K562 (cell line): ENCODE measurements around the gene NME4. TPM values are rescaled to one million over a fixed set of nuclear protein-coding genes. Genes with fewer than 3 reads are reported as not detected.
A peak's percentile ranks its signal among the peaks of the same experiment; 100 is the strongest.

ENCODE experiments used
- BCOR ChIP-seq: fragments of 450-650 bp; IDR thresholded peaks from 2 replicates; pipeline ENCODE4 v1.6.1; 2016
- CBX1 ChIP-seq: sonication (generic); IDR thresholded peaks from 2 replicates; pipeline ENCODE4 v1.6.1; 2016; ENCODE audit warnings: antibody characterized with exemption, low read depth, mild to moderate bottlenecking
- CSDE1 ChIP-seq, 2 experiments: fragments of 450-650 bp; IDR thresholded peaks; 2 replicates each; pipeline ENCODE4 v1.6.1; 2016; ENCODE audit warnings: mild to moderate bottlenecking in 1 of 2
- HNRNPUL1 ChIP-seq: fragments of 200-400 bp; formaldehyde crosslinking; IDR thresholded peaks from 2 replicates; pipeline ENCODE4 v1.6.1; 2017; ENCODE audit warnings: low read length
- KLF1 ChIP-seq: fragments of 450-650 bp; IDR thresholded peaks from 2 replicates; pipeline ENCODE4 v1.6.1; 2016; ENCODE audit warnings: missing genetic modification characterization, missing compliant biosample characterization
- NELFE ChIP-seq: IDR thresholded peaks from 2 replicates; pipeline ENCODE4 v1.6.1; 2011; ENCODE audit warnings: mild to moderate bottlenecking; ENCODE audit not compliant: insufficient read depth, insufficient read length
- NFXL1 ChIP-seq: fragments of 450-650 bp; formaldehyde crosslinking; IDR thresholded peaks from 2 replicates; pipeline ENCODE4 v1.4.0; 2021; ENCODE audit warnings: mild to moderate bottlenecking
- NFYB ChIP-seq: IDR thresholded peaks from 2 replicates; pipeline ENCODE4 v1.6.1; 2011; ENCODE audit warnings: mild to moderate bottlenecking, moderate library complexity; ENCODE audit not compliant: insufficient read length; ENCODE audit errors: extremely low read depth
- ZNF75A ChIP-seq: fragments of 450-650 bp; formaldehyde crosslinking; IDR thresholded peaks from 2 replicates; pipeline ENCODE4 v1.4.0; 2020; ENCODE audit warnings: mild to moderate bottlenecking
- polyA plus RNA-seq, 8 experiments: library from polyadenylated mRNA; depleted of rRNA in 4 of 8; stranded (reverse) in 5 of 8; unstranded in 3 of 8; fragments of >200 nt; fragmentation: Nextera tagmentation in 2 of 8; fragmentation: Illumina TruSeq in 1 of 8; extraction: Ambion mirVana in 2 of 8; extraction: Trizol in 1 of 8; gene quantifications; 2 replicates each; pipeline versions ENCODE4 v1.2.1 to v1.2.3, GENCODE V29; 2011 to 2014; ENCODE audit warnings: inconsistent platforms in 1 of 8, missing spikeins in 1 of 8
- total RNA-seq, 7 experiments: library from RNA; depleted of rRNA in 6 of 7; stranded (reverse); fragments of >200 nt in 6 of 7; fragmentation: Illumina TruSeq in 2 of 7; extraction: Trizol in 2 of 7; gene quantifications; 2 replicates each; pipeline versions ENCODE4 v1.2.1 to v1.2.3, GENCODE V29; 2011 to 2021; ENCODE audit warnings: low replicate concordance in 1 of 7
- TF ChIP-seq, protein P1 (sequence below): sonication (generic); formaldehyde crosslinking; IDR thresholded peaks from 2 replicates; pipeline ENCODE4 v1.8.0; 2022; ENCODE audit warnings: mild to moderate bottlenecking, missing genetic modification reagents
- TF ChIP-seq, protein P2 (sequence below): fragments of 450-650 bp; IDR thresholded peaks from 2 replicates; pipeline ENCODE4 v1.6.1; 2016; ENCODE audit warnings: borderline replicate concordance
- TF ChIP-seq, protein P3 (sequence below): fragments of 250-450 bp; sonication (Bioruptor Pico); IDR thresholded peaks from 2 replicates; pipeline ENCODE4 v1.5.0; 2021
- TF ChIP-seq, protein P4 (sequence below): fragments of 250-450 bp; sonication (Bioruptor Pico); IDR thresholded peaks from 2 replicates; pipeline ENCODE4 v1.8.0; 2021; ENCODE audit warnings: borderline replicate concordance, mild to moderate bottlenecking, moderate library complexity; ENCODE audit not compliant: poor library complexity, severe bottlenecking
- TF ChIP-seq, protein P5 (sequence below), 2 experiments: fragments of 450-650 bp in 1 of 2; sonication (generic) in 1 of 2; formaldehyde crosslinking in 1 of 2; IDR thresholded peaks; 2 replicates each; pipeline versions ENCODE4 v1.7.1 to v1.9.0; 2016 to 2022; ENCODE audit warnings: inconsistent platforms in 1 of 2, mild to moderate bottlenecking in 1 of 2, missing genetic modification reagents in 1 of 2

NME4 gene
- total and polyA plus RNA-seq, 9 of the 15 experiments (the other 6 are each of a cell fraction or from before 2014, with no cell fraction given): 15.4 to 264 (median 139) TPM

DNA sequence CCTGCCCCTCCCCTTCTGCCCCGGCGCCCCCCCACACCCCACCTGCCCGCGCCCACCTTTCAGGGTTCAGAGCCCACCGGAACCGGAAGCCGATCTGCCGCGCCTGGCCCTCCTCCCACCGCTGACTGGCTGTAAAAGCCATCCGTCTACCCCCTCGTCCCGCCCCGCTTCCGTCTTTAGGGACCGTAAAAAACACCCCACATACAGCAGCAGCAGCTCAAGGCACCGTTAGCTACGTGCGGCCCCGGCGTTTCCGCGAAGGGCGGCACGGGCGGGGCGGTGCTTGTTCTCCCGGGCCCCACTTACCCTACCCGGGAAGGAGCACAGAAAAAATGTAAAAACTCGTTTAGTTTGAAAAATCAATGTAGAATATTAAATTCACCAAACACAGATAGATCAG lies 26.6 kb upstream of the NME4 start, which contains the start of gene MRPL28 (continued):
- TF ChIP-seq NELFE (no peak), CSDE1 (IDR thresholded peaks at IDR 0.05) (no peak), CBX1 (peak; percentile 73; the same call in 1 of the 2 replicates), BCOR (no peak), KLF1 (tag) (no peak), HNRNPUL1 (no peak), NFYB (peak; percentile 96), ZNF75A (no peak), NFXL1 (CRISPR knock-in tag) (no peak)
- TF ChIP-seq, protein P1, sequence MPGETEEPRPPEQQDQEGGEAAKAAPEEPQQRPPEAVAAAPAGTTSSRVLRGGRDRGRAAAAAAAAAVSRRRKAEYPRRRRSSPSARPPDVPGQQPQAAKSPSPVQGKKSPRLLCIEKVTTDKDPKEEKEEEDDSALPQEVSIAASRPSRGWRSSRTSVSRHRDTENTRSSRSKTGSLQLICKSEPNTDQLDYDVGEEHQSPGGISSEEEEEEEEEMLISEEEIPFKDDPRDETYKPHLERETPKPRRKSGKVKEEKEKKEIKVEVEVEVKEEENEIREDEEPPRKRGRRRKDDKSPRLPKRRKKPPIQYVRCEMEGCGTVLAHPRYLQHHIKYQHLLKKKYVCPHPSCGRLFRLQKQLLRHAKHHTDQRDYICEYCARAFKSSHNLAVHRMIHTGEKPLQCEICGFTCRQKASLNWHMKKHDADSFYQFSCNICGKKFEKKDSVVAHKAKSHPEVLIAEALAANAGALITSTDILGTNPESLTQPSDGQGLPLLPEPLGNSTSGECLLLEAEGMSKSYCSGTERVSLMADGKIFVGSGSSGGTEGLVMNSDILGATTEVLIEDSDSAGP: no peak
- TF ChIP-seq, protein P2, sequence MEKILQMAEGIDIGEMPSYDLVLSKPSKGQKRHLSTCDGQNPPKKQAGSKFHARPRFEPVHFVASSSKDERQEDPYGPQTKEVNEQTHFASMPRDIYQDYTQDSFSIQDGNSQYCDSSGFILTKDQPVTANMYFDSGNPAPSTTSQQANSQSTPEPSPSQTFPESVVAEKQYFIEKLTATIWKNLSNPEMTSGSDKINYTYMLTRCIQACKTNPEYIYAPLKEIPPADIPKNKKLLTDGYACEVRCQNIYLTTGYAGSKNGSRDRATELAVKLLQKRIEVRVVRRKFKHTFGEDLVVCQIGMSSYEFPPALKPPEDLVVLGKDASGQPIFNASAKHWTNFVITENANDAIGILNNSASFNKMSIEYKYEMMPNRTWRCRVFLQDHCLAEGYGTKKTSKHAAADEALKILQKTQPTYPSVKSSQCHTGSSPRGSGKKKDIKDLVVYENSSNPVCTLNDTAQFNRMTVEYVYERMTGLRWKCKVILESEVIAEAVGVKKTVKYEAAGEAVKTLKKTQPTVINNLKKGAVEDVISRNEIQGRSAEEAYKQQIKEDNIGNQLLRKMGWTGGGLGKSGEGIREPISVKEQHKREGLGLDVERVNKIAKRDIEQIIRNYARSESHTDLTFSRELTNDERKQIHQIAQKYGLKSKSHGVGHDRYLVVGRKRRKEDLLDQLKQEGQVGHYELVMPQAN: no peak
- TF ChIP-seq, protein P3, sequence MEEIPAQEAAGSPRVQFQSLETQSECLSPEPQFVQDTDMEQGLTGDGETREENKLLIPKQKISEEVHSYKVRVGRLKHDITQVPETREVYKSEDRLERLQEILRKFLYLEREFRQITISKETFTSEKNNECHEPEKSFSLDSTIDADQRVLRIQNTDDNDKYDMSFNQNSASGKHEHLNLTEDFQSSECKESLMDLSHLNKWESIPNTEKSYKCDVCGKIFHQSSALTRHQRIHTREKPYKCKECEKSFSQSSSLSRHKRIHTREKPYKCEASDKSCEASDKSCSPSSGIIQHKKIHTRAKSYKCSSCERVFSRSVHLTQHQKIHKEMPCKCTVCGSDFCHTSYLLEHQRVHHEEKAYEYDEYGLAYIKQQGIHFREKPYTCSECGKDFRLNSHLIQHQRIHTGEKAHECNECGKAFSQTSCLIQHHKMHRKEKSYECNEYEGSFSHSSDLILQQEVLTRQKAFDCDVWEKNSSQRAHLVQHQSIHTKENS (CRISPR knock-in tag): no peak
- TF ChIP-seq, protein P4, sequence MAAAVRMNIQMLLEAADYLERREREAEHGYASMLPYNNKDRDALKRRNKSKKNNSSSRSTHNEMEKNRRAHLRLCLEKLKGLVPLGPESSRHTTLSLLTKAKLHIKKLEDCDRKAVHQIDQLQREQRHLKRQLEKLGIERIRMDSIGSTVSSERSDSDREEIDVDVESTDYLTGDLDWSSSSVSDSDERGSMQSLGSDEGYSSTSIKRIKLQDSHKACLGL (CRISPR knock-in tag): no peak
- TF ChIP-seq, protein P5, sequence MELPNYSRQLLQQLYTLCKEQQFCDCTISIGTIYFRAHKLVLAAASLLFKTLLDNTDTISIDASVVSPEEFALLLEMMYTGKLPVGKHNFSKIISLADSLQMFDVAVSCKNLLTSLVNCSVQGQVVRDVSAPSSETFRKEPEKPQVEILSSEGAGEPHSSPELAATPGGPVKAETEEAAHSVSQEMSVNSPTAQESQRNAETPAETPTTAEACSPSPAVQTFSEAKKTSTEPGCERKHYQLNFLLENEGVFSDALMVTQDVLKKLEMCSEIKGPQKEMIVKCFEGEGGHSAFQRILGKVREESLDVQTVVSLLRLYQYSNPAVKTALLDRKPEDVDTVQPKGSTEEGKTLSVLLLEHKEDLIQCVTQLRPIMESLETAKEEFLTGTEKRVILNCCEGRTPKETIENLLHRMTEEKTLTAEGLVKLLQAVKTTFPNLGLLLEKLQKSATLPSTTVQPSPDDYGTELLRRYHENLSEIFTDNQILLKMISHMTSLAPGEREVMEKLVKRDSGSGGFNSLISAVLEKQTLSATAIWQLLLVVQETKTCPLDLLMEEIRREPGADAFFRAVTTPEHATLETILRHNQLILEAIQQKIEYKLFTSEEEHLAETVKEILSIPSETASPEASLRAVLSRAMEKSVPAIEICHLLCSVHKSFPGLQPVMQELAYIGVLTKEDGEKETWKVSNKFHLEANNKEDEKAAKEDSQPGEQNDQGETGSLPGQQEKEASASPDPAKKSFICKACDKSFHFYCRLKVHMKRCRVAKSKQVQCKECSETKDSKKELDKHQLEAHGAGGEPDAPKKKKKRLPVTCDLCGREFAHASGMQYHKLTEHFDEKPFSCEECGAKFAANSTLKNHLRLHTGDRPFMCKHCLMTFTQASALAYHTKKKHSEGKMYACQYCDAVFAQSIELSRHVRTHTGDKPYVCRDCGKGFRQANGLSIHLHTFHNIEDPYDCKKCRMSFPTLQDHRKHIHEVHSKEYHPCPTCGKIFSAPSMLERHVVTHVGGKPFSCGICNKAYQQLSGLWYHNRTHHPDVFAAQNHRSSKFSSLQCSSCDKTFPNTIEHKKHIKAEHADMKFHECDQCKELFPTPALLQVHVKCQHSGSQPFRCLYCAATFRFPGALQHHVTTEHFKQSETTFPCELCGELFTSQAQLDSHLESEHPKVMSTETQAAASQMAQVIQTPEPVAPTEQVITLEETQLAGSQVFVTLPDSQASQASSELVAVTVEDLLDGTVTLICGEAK (IDR thresholded peaks at IDR 0.05): peak; percentile 97
- TF ChIP-seq, protein P5 (CRISPR knock-in tag; IDR thresholded peaks at IDR 0.05): no peak
